Esophagus muscularis mucosa (tissue), 4 donors: ENCODE results near the gene DTNBP1. TPM values are rescaled to one million over a fixed set of nuclear protein-coding genes. Genes with fewer than 3 reads are reported as not detected.

ENCODE experiments used
- DNase-seq: peaks from one replicate; pipeline ENCODE4 v3.0.0-alpha.2; 2017; ENCODE audit errors: extremely low spot score
- H3K27ac ChIP-seq, 4 donors: fragments of 200-600 bp; sonication (generic); replicated peaks in 1 of 4; 1 replicate in 3 of 4; 2 replicates in 1 of 4; pipeline ENCODE4 v1.5.1; 2016 to 2019; ENCODE audit warnings: mild to moderate bottlenecking in 1 of 4
- H3K27me3 ChIP-seq, 4 donors: fragments of 200-600 bp; sonication (generic); one replicate each; pipeline versions ENCODE4 v1.5.1 to v1.6.0; 2016 to 2019
- H3K36me3 ChIP-seq, 4 donors: fragments of 200-600 bp; sonication (generic); one replicate each; pipeline ENCODE4 v1.5.1; 2016 to 2019
- H3K4me1 ChIP-seq, 4 donors: fragments of 200-600 bp; sonication (generic); one replicate each; pipeline ENCODE4 v1.5.1; 2016 to 2019
- H3K4me3 ChIP-seq, 4 donors: fragments of 200-600 bp; sonication (generic); 1 replicate in 2 of 4; 2 replicates in 2 of 4; pipeline ENCODE4 v1.5.1; 2016 to 2019; ENCODE audit warnings: mild to moderate bottlenecking in 4 of 4, moderate library complexity in 1 of 4
- H3K9me3 ChIP-seq, 4 donors: fragments of 200-600 bp; sonication (generic); 1 replicate in 3 of 4; 2 replicates in 1 of 4; pipeline ENCODE4 v1.5.1; 2016 to 2019
- CTCF ChIP-seq, 3 experiments: fragments of 200-600 bp in 2 of 3; fragments of 450-650 bp in 1 of 3; sonication (generic) in 2 of 3; IDR thresholded peaks; one replicate each; pipeline ENCODE4 v1.5.1; 2017 to 2019; ENCODE audit warnings: antibody characterized with exemption in 3 of 3, mild to moderate bottlenecking in 2 of 3, moderate library complexity in 1 of 3
- EP300 ChIP-seq: sonication (generic); formaldehyde crosslinking; IDR thresholded peaks from one replicate; pipeline ENCODE4 v1.6.1; 2017; ENCODE audit warnings: antibody characterized with exemption
- POLR2A ChIP-seq: fragments of 450-650 bp; IDR thresholded peaks from one replicate; pipeline ENCODE4 v1.6.1; 2017; ENCODE audit warnings: antibody characterized with exemption, moderate library complexity, mild to moderate bottlenecking, low read depth
- POLR2AphosphoS5 ChIP-seq, 2 donors: sonication (generic); formaldehyde crosslinking; IDR thresholded peaks; one replicate each; pipeline ENCODE4 v1.6.1; 2017; ENCODE audit warnings: antibody characterized with exemption in 2 of 2
- WGBS: methylation state at CpG from one replicate; pipeline ENCODE4 v1.1.5; 2018; 5-methylcytosine and 5-hydroxymethylcytosine counted together
- intact Hi-C: fragments of 100-400 bp; cut with DNase I; formaldehyde crosslinking; loops from one replicate; pipeline ENCODE4 v1.15.1; 2023
- total RNA-seq, 4 donors: library from RNA; depleted of rRNA; stranded (reverse); fragments of >200 nt; gene quantifications; one replicate each; pipeline versions ENCODE4 v1.1.0 to v1.2.1, GENCODE V29; 2016

The DTNBP1 gene
- total RNA-seq, 4 donors from 2014 or later: 18.3 to 26.8 (median 25.4) TPM

- WGBS: 89% methylated on average over 3 of the region's 11 CpGs
- no peak for TF ChIP-seq CTCF (IDR thresholded peaks at IDR 0.05)
Observed at GRCh38 chr6:15517600-15517999, 145.2 kb downstream of the DTNBP1 start.

GRCh38 chr6:15516923-15517560, 145.8 kb downstream of the DTNBP1 start:
- Histone ChIP-seq H3K4me1 (peaks cover 6 to 12% (median 8%) of the 10 kb centered on the region in 4 donors), H3K9me3 (no peaks in the 10 kb centered on the region), H3K36me3 (peaks cover 37 to 96% (median 81%) of the 10 kb centered on the region in 4 donors), H3K27ac (no peak overlapping the region), H3K4me3 (no peak overlapping the region), H3K27me3 (no peaks in the 10 kb centered on the region)
- no peak for DNase-seq
- intact Hi-C loops: no loop called here
- no peak for TF ChIP-seq POLR2A
- TF ChIP-seq CTCF (IDR thresholded peaks at IDR 0.05): no peak
- TF ChIP-seq EP300: no peak
- TF ChIP-seq POLR2AphosphoS5 (IDR thresholded peaks at IDR 0.05): no peak
- 93% methylated on average over 21 of the region's 29 CpGs for WGBS

More at GRCh38 chr6:15517600-15517999, 145.2 kb downstream of the DTNBP1 start:
- no peak overlapping the region for H3K4me3 ChIP-seq
- no peak for DNase-seq
- peaks cover 6 to 16% (median 13%) of the 10 kb centered on the region in 4 donors for H3K4me1 ChIP-seq
- intact Hi-C loops: no loop called here
- H3K9me3 ChIP-seq: no peaks in the 10 kb centered on the region
- H3K36me3 ChIP-seq: peaks cover 31 to 93% (median 82%) of the 10 kb centered on the region in 4 donors
- no peak overlapping the region for H3K27ac ChIP-seq
- no peaks in the 10 kb centered on the region for H3K27me3 ChIP-seq

- no peaks in the 10 kb centered on the region for H3K9me3 ChIP-seq
- TF ChIP-seq POLR2AphosphoS5 (IDR thresholded peaks at IDR 0.05) (no peak), POLR2A (no peak), EP300 (no peak), CTCF (IDR thresholded peaks at IDR 0.05) (no peak)
- H3K27ac ChIP-seq: no peak overlapping the region
- peaks cover 39 to 96% (median 85%) of the 10 kb centered on the region in 4 donors for H3K36me3 ChIP-seq
- H3K27me3 ChIP-seq: no peaks in the 10 kb centered on the region
- DNase-seq: no peak
- whole genome bisulfite sequencing: 96% methylated on average over 7 of the region's 13 CpGs
- peaks cover 0 to 6% (median 5%) of the 10 kb centered on the region in 4 donors for H3K4me1 ChIP-seq
- no peak overlapping the region for H3K4me3 ChIP-seq
- intact Hi-C loops: no loop called here
Observed at GRCh38 chr6:15516378-15516777, 146.4 kb downstream of the DTNBP1 start.

- no peak for DNase-seq
- intact Hi-C loops: no loop called here
- H3K9me3 ChIP-seq: no peaks in the 10 kb centered on the region
- H3K27me3 ChIP-seq: no peaks in the 10 kb centered on the region
- H3K4me1 ChIP-seq: peaks cover 0 to 6% (median 0%) of the 10 kb centered on the region in 4 donors
- peaks cover 39 to 96% (median 89%) of the 10 kb centered on the region in 4 donors for H3K36me3 ChIP-seq
- no peak overlapping the region for H3K4me3 ChIP-seq
- WGBS: 90% methylated on average over 18 of the region's 18 CpGs
- TF ChIP-seq POLR2AphosphoS5 (IDR thresholded peaks at IDR 0.05) (no peak), EP300 (no peak), POLR2A (no peak), CTCF (IDR thresholded peaks at IDR 0.05) (no peak)
- H3K27ac ChIP-seq: no peak overlapping the region
Observed at GRCh38 chr6:15515660-15516375, 147.0 kb downstream of the DTNBP1 start.
